IMR-90 (cell line): ENCODE data around the gene SIGLEC12. TPM values are rescaled to one million over a fixed set of nuclear protein-coding genes. Genes with fewer than 3 reads are reported as not detected.

Source experiments
- ATAC-seq: fragments of 200-7000 bp; cut with Tn5 transposase; 2 replicates; pipeline ENCODE4 v1.9.1; 2020; ENCODE audit warnings: low read depth, mild to moderate bottlenecking, moderate library complexity
- BruUV-seq: library from RNA; stranded (reverse); fragments of 400-500 nt; replicated peaks from 2 replicates; lab custom pipeline; 2021; lab: Mats Ljungman, UMichigan
- CTCF ChIA-PET: fragments of 300-600 bp; formaldehyde crosslinking; extraction: SDS; loops from one replicate; lab custom pipeline; 2021; ENCODE audit warnings: antibody characterized with exemption; lab: Yijun Ruan, JAX
- POLR2A ChIA-PET: fragments of 300-600 bp; sonication (Branson Sonifier 250); formaldehyde crosslinking; loops from one replicate; lab custom pipeline; 2022; ENCODE audit warnings: antibody characterized with exemption; ENCODE audit not compliant: unreplicated experiment; lab: Charles Lee
- DNase-seq: peaks from one replicate; pipeline ENCODE4 v3.0.0; 2013
- H2AFZ ChIP-seq: replicated peaks from 2 replicates; pipeline ENCODE3; 2013; ENCODE audit warnings: low read length, mild to moderate bottlenecking; ENCODE audit not compliant: poor library complexity
- H2AK5ac ChIP-seq: 2 replicates; pipeline ENCODE4 v1.6.1; 2013; ENCODE audit warnings: low read depth, low read length, inconsistent platforms
- H2AK9ac ChIP-seq: replicated peaks from 2 replicates; pipeline ENCODE3; 2013; ENCODE audit warnings: mild to moderate bottlenecking, low read depth, low read length, moderate library complexity; ENCODE audit not compliant: poor library complexity
- H2BK120ac ChIP-seq: 2 replicates; pipeline ENCODE4 v1.6.1; 2013; ENCODE audit warnings: low read depth, low read length, inconsistent platforms
- H2BK15ac ChIP-seq: 3 replicates; pipeline ENCODE4 v1.6.1; 2013; ENCODE audit warnings: low read depth, low read length, inconsistent platforms
- H2BK20ac ChIP-seq: 2 replicates; pipeline ENCODE4 v1.6.1; 2013; ENCODE audit warnings: low read depth, mild to moderate bottlenecking, inconsistent platforms, low read length, moderate library complexity
- H2BK5ac ChIP-seq: 2 replicates; pipeline ENCODE4 v1.6.1; 2013; ENCODE audit warnings: mild to moderate bottlenecking, low read depth, low read length, inconsistent platforms; ENCODE audit not compliant: poor library complexity, severe bottlenecking
- H3K14ac ChIP-seq: replicated peaks from 2 replicates; pipeline ENCODE4 v1.6.1; 2013; ENCODE audit warnings: low read depth, low read length, inconsistent platforms
- H3K18ac ChIP-seq: 2 replicates; pipeline ENCODE4 v1.6.1; 2013; ENCODE audit warnings: low read depth, low read length, control low read depth
- H3K23ac ChIP-seq: 2 replicates; pipeline ENCODE4 v1.6.1; 2013; ENCODE audit warnings: low read depth, low read length, inconsistent platforms
- H3K27ac ChIP-seq: 2 replicates; pipeline ENCODE4 v1.5.1; 2013; ENCODE audit warnings: mild to moderate bottlenecking, control low read depth, low read length; ENCODE audit not compliant: insufficient read depth
- H3K27me3 ChIP-seq: 2 replicates; pipeline ENCODE4 v1.6.1; 2013; ENCODE audit warnings: low read length; ENCODE audit not compliant: control insufficient read depth, insufficient read depth
- H3K36me3 ChIP-seq: 2 replicates; pipeline ENCODE4 v1.6.1; 2013; ENCODE audit warnings: low read length, mixed read lengths; ENCODE audit not compliant: control insufficient read depth, insufficient read depth
- H3K4ac ChIP-seq: 2 replicates; pipeline ENCODE4 v1.6.1; 2013; ENCODE audit warnings: low read depth, low read length, inconsistent platforms
- H3K4me1 ChIP-seq: 2 replicates; pipeline ENCODE4 v1.6.1; 2013; ENCODE audit warnings: low read length, mixed read lengths; ENCODE audit not compliant: control insufficient read depth, insufficient read depth
- H3K4me2 ChIP-seq: 2 replicates; pipeline ENCODE4 v1.6.1; 2013; ENCODE audit warnings: low read depth, mild to moderate bottlenecking, control low read depth, low read length, moderate library complexity
- H3K4me3 ChIP-seq: 2 replicates; pipeline ENCODE4 v1.5.1; 2013; ENCODE audit warnings: low read depth, mild to moderate bottlenecking, control low read depth, low read length, moderate library complexity; ENCODE audit not compliant: insufficient read depth
- H3K56ac ChIP-seq: 2 replicates; pipeline ENCODE4 v1.6.1; 2013; ENCODE audit warnings: low read length, inconsistent platforms; ENCODE audit not compliant: insufficient read depth; ENCODE audit errors: extremely low read depth
- H3K79me1 ChIP-seq, 2 experiments: 2 replicates each; pipeline ENCODE4 v1.6.1; 2013; ENCODE audit warnings: low read length in 2 of 2, inconsistent platforms in 1 of 2, low read depth in 1 of 2
- H3K9ac ChIP-seq: 2 replicates; pipeline ENCODE4 v1.6.1; 2013; ENCODE audit warnings: low read depth, low read length, control low read depth
- H3K9me1 ChIP-seq: 2 replicates; pipeline ENCODE4 v1.6.1; 2013; ENCODE audit warnings: low read length, inconsistent platforms; ENCODE audit not compliant: insufficient read depth
- H3K9me3 ChIP-seq: 2 replicates; pipeline ENCODE4 v1.6.1; 2013; ENCODE audit warnings: low read length; ENCODE audit not compliant: control insufficient read depth, insufficient read depth
- H4K20me1 ChIP-seq: 2 replicates; pipeline ENCODE4 v1.6.1; 2013; ENCODE audit warnings: low read length, inconsistent platforms; ENCODE audit not compliant: insufficient read depth
- H4K5ac ChIP-seq: 2 replicates; pipeline ENCODE4 v1.6.1; 2013; ENCODE audit warnings: mild to moderate bottlenecking, low read depth, low read length, control low read depth
- H4K8ac ChIP-seq, 2 experiments: 2 replicates each; pipeline ENCODE4 v1.6.1; 2013; ENCODE audit warnings: low read depth in 2 of 2, low read length in 2 of 2, control low read depth in 1 of 2, inconsistent platforms in 1 of 2
- H4K91ac ChIP-seq: 2 replicates; pipeline ENCODE4 v1.6.1; 2013; ENCODE audit warnings: low read depth, low read length, inconsistent platforms; ENCODE audit not compliant: insufficient read depth
- BHLHE40 ChIP-seq: fragments of 150-350 bp; IDR thresholded peaks from 2 replicates; pipeline ENCODE4 v1.6.1; 2016; ENCODE audit warnings: mild to moderate bottlenecking, low read depth, low read length
- CHD1 ChIP-seq: IDR thresholded peaks from 2 replicates; pipeline ENCODE4 v1.6.1; 2012; ENCODE audit warnings: low read depth, low read length, improper control_type of control experiment
- CTCF ChIP-seq: conservative IDR thresholded peaks from 2 replicates; pipeline ENCODE4 v1.5.1; 2012; ENCODE audit warnings: mild to moderate bottlenecking, low read depth, low read length, improper control_type of control experiment
- FOS ChIP-seq: fragments of 150-350 bp; IDR thresholded peaks from 2 replicates; pipeline ENCODE4 v1.6.1; 2016; ENCODE audit warnings: low read depth, low read length
- MAFK ChIP-seq: IDR thresholded peaks from 2 replicates; pipeline ENCODE4 v1.6.1; 2012; ENCODE audit warnings: low read depth, low read length, improper control_type of control experiment
- MAZ ChIP-seq: IDR thresholded peaks from 2 replicates; pipeline ENCODE4 v1.6.1; 2012; ENCODE audit warnings: low read depth, mild to moderate bottlenecking, low read length, improper control_type of control experiment, moderate library complexity, borderline replicate concordance
- NFE2L2 ChIP-seq: fragments of 150-350 bp; IDR thresholded peaks from 2 replicates; pipeline ENCODE4 v1.6.1; 2016; ENCODE audit warnings: low read depth, mild to moderate bottlenecking, low read length
- POLR2A ChIP-seq: IDR thresholded peaks from 2 replicates; pipeline ENCODE4 v1.6.1; 2012; ENCODE audit warnings: mild to moderate bottlenecking, low read depth, low read length
- RAD21 ChIP-seq: IDR thresholded peaks from 2 replicates; pipeline ENCODE4 v1.6.1; 2012; ENCODE audit warnings: low read length, improper control_type of control experiment
- RCOR1 ChIP-seq: IDR thresholded peaks from 2 replicates; pipeline ENCODE4 v1.6.1; 2012; ENCODE audit warnings: mild to moderate bottlenecking, low read length, improper control_type of control experiment; ENCODE audit not compliant: insufficient replicate concordance
- RFX5 ChIP-seq: IDR thresholded peaks from 2 replicates; pipeline ENCODE4 v1.8.0; 2012; ENCODE audit warnings: low read depth, mild to moderate bottlenecking, low read length, moderate library complexity
- SMC3 ChIP-seq: fragments of 150-350 bp; IDR thresholded peaks from 2 replicates; pipeline ENCODE4 v1.6.1; 2016; ENCODE audit warnings: low read depth, mild to moderate bottlenecking, antibody characterized with exemption, low read length, moderate library complexity
- WGBS, 2 experiments: methylation state at CpG; one replicate each; pipeline versions ENCODE4 v1.1.5 to v1.1.7; 2013; ENCODE audit warnings: missing lambda C conversion rate in 2 of 2; ENCODE audit not compliant: insufficient read length in 1 of 2; ENCODE audit errors: extremely low coverage in 2 of 2; 5-methylcytosine and 5-hydroxymethylcytosine counted together
- dilution Hi-C: fragments of 300-500 bp; cut with HindIII; formaldehyde crosslinking; loops from one replicate; pipeline ENCODE4 v1.14.3; 2018; ENCODE audit warnings: low sequenced_read_pairs; ENCODE audit not compliant: unreplicated experiment
- in situ Hi-C: fragments of 300-500 bp; cut with MboI; formaldehyde crosslinking; loops from 3 replicates; pipeline ENCODE4 v1.14.3; 2019; ENCODE audit warnings: low sequenced_read_pairs, inconsistent platforms, mixed read lengths
- intact Hi-C: fragments of 100-400 bp; cut with micrococcal nuclease; formaldehyde crosslinking; loops from 2 replicates; pipeline ENCODE4 v1.10.0; 2022
- polyA plus RNA-seq, 3 experiments: library from polyadenylated mRNA; depleted of rRNA; stranded (reverse); fragments of >200 nt; gene quantifications; 2 replicates each; pipeline ENCODE4 v1.2.3, GENCODE V29; 2012; ENCODE audit warnings: low replicate concordance in 1 of 3
- total RNA-seq: library from RNA; depleted of rRNA; stranded (reverse); fragments of >200 nt; gene quantifications from 2 replicates; pipeline ENCODE4 v1.2.3, GENCODE V29; 2012
- TF ChIP-seq, protein P1 (sequence below): fragments of 150-350 bp; IDR thresholded peaks from 2 replicates; pipeline ENCODE4 v1.6.1; 2016; ENCODE audit warnings: low read depth, mild to moderate bottlenecking, low read length, moderate library complexity, borderline replicate concordance

Gene SIGLEC12
- total and polyA plus RNA-seq, 2 of the 4 experiments (the other 2 are of a cell fraction), result not detected

DNA sequence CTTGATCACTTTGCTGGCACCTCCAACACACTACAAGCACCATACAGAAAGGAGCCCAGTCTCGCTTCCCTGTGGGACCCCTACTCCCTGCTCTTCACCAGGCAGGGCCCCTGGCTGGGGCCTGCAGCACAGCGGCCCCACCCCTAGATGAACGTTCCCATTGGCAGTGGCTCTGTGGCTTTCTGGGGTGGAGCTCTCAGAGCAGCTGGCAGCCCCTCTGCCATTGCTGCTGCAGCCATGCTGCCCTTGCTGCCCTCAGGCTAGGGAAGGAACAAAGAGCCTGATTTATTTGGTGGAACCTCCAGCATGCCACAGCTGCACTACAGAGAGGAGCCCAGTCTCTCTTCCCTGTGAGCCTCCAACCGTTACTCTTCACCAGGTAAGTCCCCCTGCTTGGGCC lies 24.1 kb upstream of the SIGLEC12 start:
- no TSS peak for BruUV-seq

More for the DNA sequence above, 24.1 kb upstream of the SIGLEC12 start:
- ChIA-PET CTCF (no interaction called here), POLR2A (no interaction called here)
- no peaks in the 10 kb centered on the region for H3K9me1 ChIP-seq
- no peak overlapping the region for H3K14ac ChIP-seq
- dilution Hi-C loops (no loop called here), in situ Hi-C loops (no loop called here), intact Hi-C loops (no loop called here)
- H2BK20ac ChIP-seq, result no peak overlapping the region
- H3K9ac ChIP-seq, result no peak overlapping the region
- no CpG with 5 or more reads among the region's 4 CpGs for WGBS, 2 experiments
- no peak overlapping the region for H3K27ac ChIP-seq
- DNase-seq (no peak), ATAC-seq (no peak)
- no peak overlapping the region for H3K18ac ChIP-seq
- H3K4me3 ChIP-seq, result no peak overlapping the region
- H4K20me1 ChIP-seq, result no peaks in the 10 kb centered on the region
- no peak overlapping the region for H2AK5ac ChIP-seq
- H4K8ac ChIP-seq, result no peak overlapping the region
- no peak overlapping the region for H3K4ac ChIP-seq
- no peak overlapping the region for H2BK120ac ChIP-seq
- H3K4me1 ChIP-seq, result no peaks in the 10 kb centered on the region
- no peaks in the 10 kb centered on the region for H3K79me1 ChIP-seq
- H4K5ac ChIP-seq, result no peak overlapping the region
- H3K56ac ChIP-seq, result no peak overlapping the region
- no peak overlapping the region for H3K23ac ChIP-seq
- H3K27me3 ChIP-seq, result no peaks in the 10 kb centered on the region
- no peak overlapping the region for H3K4me2 ChIP-seq
- no peaks in the 10 kb centered on the region for H3K9me3 ChIP-seq
- TF ChIP-seq POLR2A (no peak), CTCF (no peak), CHD1 (no peak), BHLHE40 (no peak), RAD21 (no peak), SMC3 (no peak), MAFK (no peak), RFX5 (no peak), FOS (no peak), MAZ (no peak), RCOR1 (no peak), NFE2L2 (no peak)
- TF ChIP-seq, protein P1, sequence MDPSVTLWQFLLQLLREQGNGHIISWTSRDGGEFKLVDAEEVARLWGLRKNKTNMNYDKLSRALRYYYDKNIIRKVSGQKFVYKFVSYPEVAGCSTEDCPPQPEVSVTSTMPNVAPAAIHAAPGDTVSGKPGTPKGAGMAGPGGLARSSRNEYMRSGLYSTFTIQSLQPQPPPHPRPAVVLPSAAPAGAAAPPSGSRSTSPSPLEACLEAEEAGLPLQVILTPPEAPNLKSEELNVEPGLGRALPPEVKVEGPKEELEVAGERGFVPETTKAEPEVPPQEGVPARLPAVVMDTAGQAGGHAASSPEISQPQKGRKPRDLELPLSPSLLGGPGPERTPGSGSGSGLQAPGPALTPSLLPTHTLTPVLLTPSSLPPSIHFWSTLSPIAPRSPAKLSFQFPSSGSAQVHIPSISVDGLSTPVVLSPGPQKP, result no peak
- no peak overlapping the region for H2BK5ac ChIP-seq
- no peak overlapping the region for H2BK15ac ChIP-seq
- H3K36me3 ChIP-seq, result no peaks in the 10 kb centered on the region
- H4K91ac ChIP-seq, result no peak overlapping the region
- H2AK9ac ChIP-seq, result no peak overlapping the region
- H2AFZ ChIP-seq, result no peak overlapping the region
